ENCODE data around the gene EIF2B2.
A peak's percentile ranks its signal among the peaks of the same experiment; 100 is the strongest.

The EIF2B2 gene

GRCh38 chr14:75046275-75046674, 43.6 kb downstream of the EIF2B2 start:
- DNase-seq = no peak

- no peak for DNase-seq
Measured at GRCh38 chr14:75046899-75047298, 44.2 kb downstream of the EIF2B2 start.

- DNase-seq = no peak
Measured at GRCh38 chr14:75047506-75047905, 44.8 kb downstream of the EIF2B2 start.

DNA sequence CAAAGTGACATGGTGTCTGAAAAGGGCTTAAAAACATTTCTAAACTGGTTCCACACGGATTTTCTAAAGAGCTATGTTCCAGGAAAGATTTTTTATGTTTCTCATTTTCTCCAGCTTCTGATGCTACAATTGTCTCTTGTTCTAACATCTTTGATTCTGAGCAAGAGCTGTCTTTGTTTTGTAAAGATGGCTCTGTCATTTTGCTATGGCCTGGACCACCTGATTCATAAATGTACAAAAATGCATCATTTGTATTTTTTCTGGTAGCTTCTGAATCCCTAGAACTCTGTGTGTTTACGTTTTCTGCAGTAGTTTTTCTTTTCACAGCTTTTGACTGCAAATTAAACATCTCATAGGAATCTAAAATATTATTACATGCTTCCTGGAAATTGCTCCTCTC, 45.4 kb downstream of the EIF2B2 start:
- no peak for DNase-seq

DNA sequence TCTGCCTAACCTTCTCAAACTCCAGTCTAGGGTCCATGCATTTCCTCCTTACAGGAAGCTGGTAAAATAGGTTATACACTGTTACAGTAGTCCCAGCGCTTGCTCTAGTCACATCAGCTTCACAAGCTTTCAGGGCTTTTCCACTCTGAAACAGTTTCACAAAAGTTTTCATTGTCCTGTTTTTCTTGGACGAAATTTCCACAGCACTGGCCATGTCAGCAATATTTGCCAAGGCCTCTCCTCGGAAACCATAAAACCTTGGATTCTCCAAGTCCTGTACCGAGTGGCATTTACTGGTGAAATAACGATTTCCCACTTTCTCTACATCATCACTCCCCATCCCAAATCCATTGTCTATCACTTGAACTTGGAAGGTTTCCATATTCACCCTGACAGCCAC, 46.4 kb downstream of the EIF2B2 start:
- DNase-seq = no peak

GRCh38 chr14:75049731-75050201, 47.0 kb downstream of the EIF2B2 start:
- DNase-seq = no peak

DNA sequence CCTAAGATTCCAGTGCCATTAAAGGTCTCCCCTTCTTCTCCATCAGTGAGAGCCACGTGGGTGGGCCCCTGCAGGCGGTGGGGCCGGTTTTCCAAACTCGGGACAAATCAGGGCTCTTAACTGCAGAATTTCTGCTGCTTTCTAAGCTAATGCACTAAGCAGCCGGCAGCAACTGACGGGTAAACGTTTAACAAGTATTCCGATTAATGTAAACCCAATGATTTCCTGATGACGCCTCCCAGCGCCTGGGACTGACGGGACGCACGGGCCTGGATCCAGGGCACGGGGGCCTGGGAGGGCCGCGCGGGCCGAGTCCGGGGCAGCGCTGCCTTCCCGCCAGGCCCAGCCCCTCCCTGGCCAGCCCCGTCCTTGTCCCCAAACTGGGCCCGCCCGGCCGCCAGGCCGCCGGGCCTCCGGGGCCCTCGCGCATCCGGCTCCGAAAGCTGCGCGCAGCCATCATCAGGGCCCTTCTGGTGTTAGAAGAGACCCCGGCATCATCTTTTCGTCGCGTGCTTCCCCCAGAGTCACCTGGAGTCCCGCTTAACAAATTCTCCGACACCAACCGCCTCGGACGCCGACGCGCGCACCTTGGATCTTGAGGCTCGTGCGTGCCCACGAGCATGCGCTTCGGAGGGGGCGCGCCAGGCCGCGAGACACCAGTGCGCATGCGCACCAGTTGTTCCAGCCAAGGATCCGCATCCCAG, 48.3 kb downstream of the EIF2B2 start, which contains the start of gene MLH3:
Gene MLH3 (minus strand): TSS at position 616 of the 704 bp plus-strand sequence. CDS start 1,812 bp downstream, outside the sequence.
- DNase-seq = peak; percentile 90

GRCh38 chr14:75051556-75051899, 48.8 kb downstream of the EIF2B2 start:
- no peak for DNase-seq

DNA sequence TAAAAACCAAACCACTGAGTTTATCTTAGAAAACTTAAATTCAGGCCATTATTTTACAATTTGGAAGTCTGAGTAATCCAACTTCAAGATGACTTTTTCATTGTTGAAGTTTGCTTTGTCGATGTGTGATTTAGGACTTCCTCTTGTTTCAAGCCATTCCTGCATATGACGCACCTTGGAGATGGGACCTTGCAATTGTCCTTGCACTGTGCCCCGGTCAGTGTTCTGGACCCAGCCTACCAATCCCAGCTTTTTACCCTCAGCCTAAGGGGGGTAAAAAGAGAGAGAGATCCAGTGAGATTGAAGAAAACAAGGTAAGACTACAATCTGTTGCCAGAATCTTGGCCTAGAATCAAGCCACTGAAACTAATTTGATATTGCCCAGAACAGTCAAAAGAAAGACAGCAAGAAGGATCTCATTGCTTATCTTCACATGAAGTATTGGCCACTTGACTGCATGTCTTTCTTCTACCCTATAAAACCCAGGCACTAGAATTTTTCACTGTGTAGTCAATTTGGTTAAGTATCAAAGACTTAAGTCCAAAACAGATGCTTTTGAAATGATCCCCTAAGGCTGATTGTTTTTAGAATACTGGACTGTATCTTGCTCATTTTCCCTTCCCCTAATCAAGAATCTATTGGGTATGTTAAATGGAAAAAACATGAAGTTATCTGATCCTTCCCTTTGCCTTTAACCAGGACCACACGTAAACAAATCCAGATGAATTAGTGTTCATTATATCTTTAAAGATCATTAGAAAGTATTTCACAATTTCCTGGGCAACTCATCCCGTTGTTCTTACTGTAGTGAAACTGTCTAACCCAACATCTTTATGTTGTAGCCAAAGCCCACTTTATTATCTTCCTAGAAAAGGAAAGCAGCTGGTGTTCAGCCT, 50.9 kb downstream of the EIF2B2 start:
- DNase-seq = no peak

DNA sequence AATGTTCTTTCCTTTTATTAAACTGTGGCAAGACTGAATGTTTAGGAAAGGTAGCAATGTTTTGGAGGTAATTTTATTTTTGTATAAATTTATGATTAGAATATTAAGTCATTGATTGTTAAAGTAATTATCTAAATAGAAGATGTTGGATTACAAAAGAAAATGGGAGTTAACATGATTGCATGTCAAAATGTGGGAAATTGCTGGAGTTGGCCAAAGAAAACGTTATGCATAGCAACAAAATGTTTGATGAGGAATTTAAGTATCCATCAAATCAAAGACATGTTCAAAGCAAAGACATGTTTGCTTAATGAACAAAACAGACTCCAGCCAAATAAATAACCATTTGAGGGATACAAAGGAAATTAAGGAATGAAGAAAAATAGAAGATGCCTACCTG, 51.7 kb downstream of the EIF2B2 start:
- no peak for DNase-seq

DNA sequence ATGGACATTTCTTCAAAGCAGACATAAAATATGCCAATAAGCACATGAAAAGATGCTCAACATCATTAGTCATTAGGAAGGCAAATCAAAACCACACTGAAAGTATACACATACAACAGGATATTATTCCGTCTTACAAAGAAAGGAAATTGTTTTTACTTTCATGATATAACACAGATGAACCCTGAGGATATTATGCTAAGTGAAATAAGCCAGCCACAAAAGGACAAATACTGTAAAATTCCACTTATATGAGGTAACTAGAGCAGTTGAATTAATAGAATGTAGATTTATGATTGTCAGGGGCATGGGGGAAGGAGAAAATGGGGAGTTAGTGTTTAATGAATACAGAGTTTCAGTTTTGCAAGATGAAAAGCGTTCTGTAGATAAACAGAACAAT, 56.9 kb downstream of the EIF2B2 start:
- DNase-seq = no peak

GRCh38 chr14:75060420-75060819, 57.7 kb downstream of the EIF2B2 start:
- no peak for DNase-seq

All from NCI-H345 (cell line).